Common myeloid progenitor, CD34-positive (primary cell): Measurements from ENCODE around the gene MTHFD1.
"Not testable (repeated sequence)": the region's sequence is repeated elsewhere in the genome, so short reads cannot be mapped to it uniquely, and the experiment has no call there.

Source experiments
- CTCF ChIA-PET: fragments of 350-600 bp; sonication (Branson Sonifier 250); formaldehyde crosslinking; loops from one replicate; lab custom pipeline; 2021; ENCODE audit warnings: antibody characterized with exemption; lab: Charles Lee
- POLR2A ChIA-PET: fragments of 350-600 bp; sonication (Branson Sonifier 250); formaldehyde crosslinking; loops from one replicate; lab custom pipeline; 2021; ENCODE audit warnings: antibody characterized with exemption; lab: Charles Lee
- DNase-seq, 3 donors: peaks; one replicate each; pipeline versions ENCODE4 v3.0.0 to v3.0.0-alpha.2; 2013
- H3K27ac ChIP-seq, 2 experiments: 1 replicate in 1 of 2; 2 replicates in 1 of 2; pipeline ENCODE4 v1.7.0; 2013; ENCODE audit warnings: inconsistent platforms in 2 of 2, low read length in 2 of 2, mild to moderate bottlenecking in 2 of 2, low read depth in 1 of 2, moderate library complexity in 1 of 2; ENCODE audit not compliant: severe bottlenecking in 2 of 2, insufficient read depth in 1 of 2, poor library complexity in 1 of 2
- H3K27me3 ChIP-seq, 5 experiments: replicated peaks in 2 of 5; 1 replicate in 3 of 5; 2 replicates in 2 of 5; pipeline versions ENCODE4 v1.6.1 to v1.7.0; 2013; ENCODE audit warnings: low read length in 4 of 5, mild to moderate bottlenecking in 2 of 5, moderate library complexity in 2 of 5, inconsistent platforms in 1 of 5; ENCODE audit not compliant: insufficient read depth in 5 of 5, control insufficient read depth in 4 of 5
- H3K36me3 ChIP-seq, 4 experiments: 1 replicate in 2 of 4; 2 replicates in 2 of 4; pipeline versions ENCODE4 v1.6.1 to v1.7.0; 2013; ENCODE audit warnings: low read length in 3 of 4, control low read depth in 1 of 4, mild to moderate bottlenecking in 1 of 4; ENCODE audit not compliant: control insufficient read depth in 4 of 4, insufficient read depth in 4 of 4
- H3K4me1 ChIP-seq, 4 experiments: 1 replicate in 3 of 4; 2 replicates in 1 of 4; pipeline versions ENCODE4 v1.6.1 to v1.7.1; 2013; ENCODE audit warnings: low read length in 3 of 4, mild to moderate bottlenecking in 3 of 4, control low read depth in 1 of 4, inconsistent platforms in 1 of 4, moderate library complexity in 1 of 4; ENCODE audit not compliant: control insufficient read depth in 4 of 4, insufficient read depth in 4 of 4; ENCODE audit errors: control extremely low read depth in 1 of 4
- H3K4me3 ChIP-seq, 7 experiments: 1 replicate in 4 of 7; 2 replicates in 3 of 7; pipeline versions ENCODE4 v1.5.1 to v1.7.0; 2013; ENCODE audit warnings: mild to moderate bottlenecking in 7 of 7, low read length in 6 of 7, moderate library complexity in 6 of 7, inconsistent platforms in 2 of 7, low read depth in 2 of 7, control low read depth in 1 of 7; ENCODE audit not compliant: insufficient read depth in 4 of 7, control insufficient read depth in 1 of 7; ENCODE audit errors: extremely low read depth in 1 of 7
- H3K9me3 ChIP-seq, 5 experiments: 1 replicate in 4 of 5; 2 replicates in 1 of 5; pipeline versions ENCODE4 v1.6.1 to v1.7.1; 2013; ENCODE audit warnings: low read length in 4 of 5, mild to moderate bottlenecking in 2 of 5, inconsistent platforms in 1 of 5, low read depth in 1 of 5, moderate library complexity in 1 of 5; ENCODE audit not compliant: control insufficient read depth in 4 of 5, insufficient read depth in 2 of 5; ENCODE audit errors: control extremely low read depth in 1 of 5
- WGBS: methylation state at CpG from one replicate; pipeline ENCODE4 v1.1.5; 2013; ENCODE audit not compliant: insufficient coverage; 5-methylcytosine and 5-hydroxymethylcytosine counted together

Gene MTHFD1

GRCh38 chr14:64364907-64365306 lies 23.2 kb upstream of the MTHFD1 start:
- POLR2A ChIA-PET, result interaction anchor here (0.6 kb wide), 1 partner anchor 63 kb away, joined by 10 read pairs; no protein-coding TSS in a partner anchor
- Histone ChIP-seq H3K4me1 (no peaks in the 10 kb centered on the region), H3K9me3 (no peaks in the 10 kb centered on the region), H3K4me3 (no peak overlapping the region), H3K36me3 (no peaks in the 10 kb centered on the region), H3K27ac (no peak overlapping the region), H3K27me3 (no peaks in the 10 kb centered on the region)
- CTCF ChIA-PET, result interaction anchor here (1.5 kb wide), 1 partner anchor 11 kb away, joined by 3 read pairs; no protein-coding TSS in a partner anchor
- 78% methylated on average over 1 of the region's 3 CpGs for WGBS
- DNase-seq, result no peak

GRCh38 chr14:64365358-64365889 lies 22.7 kb upstream of the MTHFD1 start:
- H3K4me1 ChIP-seq, H3K4me3 ChIP-seq, H3K9me3 ChIP-seq, H3K27me3 ChIP-seq, H3K36me3 ChIP-seq, H3K27ac ChIP-seq, DNase-seq: not testable (repeated sequence)
- WGBS, result 100% methylated on average over 7 of the region's 9 CpGs
- POLR2A ChIA-PET, result interaction anchor here (0.6 kb wide), 1 partner anchor 64 kb away, joined by 10 read pairs; no protein-coding TSS in a partner anchor
- CTCF ChIA-PET, result interaction anchor here (1.5 kb wide), 1 partner anchor 12 kb away, joined by 3 read pairs; no protein-coding TSS in a partner anchor

GRCh38 chr14:64369201-64369600 lies 19.0 kb upstream of the MTHFD1 start:
- ChIA-PET POLR2A (interaction anchor here (0.5 to 0.6 kb wide), 2 partner anchors 94 to 724 kb away, joined by 3 to 8 read pairs; no protein-coding TSS in a partner anchor), CTCF (no interaction called here)
- Histone ChIP-seq H3K9me3 (no peaks in the 10 kb centered on the region), H3K4me3 (no peak overlapping the region), H3K36me3 (no peaks in the 10 kb centered on the region), H3K27ac (no peak overlapping the region), H3K4me1 (no peaks in the 10 kb centered on the region), H3K27me3 (no peaks in the 10 kb centered on the region)
- no CpG with 5 or more reads among the region's 2 CpGs for WGBS
- no peak for DNase-seq

GRCh38 chr14:64387232-64387781 lies 846 bp upstream of the MTHFD1 start:
- peak overlapping the region; percentile 84 to 99 (median 90) for H3K4me3 ChIP-seq
- no peak for DNase-seq

GRCh38 chr14:64388533-64389285 lies 556 bp downstream of the MTHFD1 start:
- POLR2A ChIA-PET, result no interaction called here
- CTCF ChIA-PET, result no interaction called here
- no peaks in the 10 kb centered on the region for H3K9me3 ChIP-seq

More at GRCh38 chr14:64387232-64387781, 846 bp upstream of the MTHFD1 start:
- H3K9me3 ChIP-seq, result no peaks in the 10 kb centered on the region
- POLR2A ChIA-PET, result interaction anchor here (0.8 to 1.1 kb wide), 3 partner anchors 9 to 139 kb away, joined by 3 read pairs; partner anchors contain the start of gene ZBTB1
- peak overlapping the region; percentile 61 to 92 for H3K27ac ChIP-seq
- 7% methylated on average over 23 of the region's 28 CpGs for whole genome bisulfite sequencing
- CTCF ChIA-PET, result interaction anchor here (0.6 to 1.2 kb wide), 5 partner anchors 9 to 80 kb away, joined by 3 to 4 read pairs (median 3); no protein-coding TSS in a partner anchor
- no peaks in the 10 kb centered on the region for H3K27me3 ChIP-seq
- H3K36me3 ChIP-seq, result peaks cover 0 to 15% (median under 1%) of the 10 kb centered on the region in 4 experiments
- H3K4me1 ChIP-seq, result peaks cover 6 to 30% (median 22%) of the 10 kb centered on the region in 4 experiments

GRCh38 chr14:64391113-64391725 lies 3.1 kb downstream of the MTHFD1 start:
- Histone ChIP-seq H3K9me3 (no peaks in the 10 kb centered on the region), H3K27me3 (no peaks in the 10 kb centered on the region), H3K36me3 (peaks cover 0 to 27% (median 2%) of the 10 kb centered on the region in 4 experiments), H3K4me3 (no peak overlapping the region), H3K4me1 (peaks cover 6 to 30% (median 24%) of the 10 kb centered on the region in 4 experiments), H3K27ac (no peak overlapping the region)
- ChIA-PET POLR2A (no interaction called here), CTCF (interaction anchor here (1.5 kb wide), 1 partner anchor 39 kb away, joined by 4 read pairs; no protein-coding TSS in a partner anchor)
- DNase-seq, result no peak
- WGBS, result 95% methylated on average over 10 of the region's 12 CpGs

More at GRCh38 chr14:64388533-64389285, 556 bp downstream of the MTHFD1 start:
- 2% methylated on average over 14 of the region's 18 CpGs for WGBS
- H3K27ac ChIP-seq, result peak overlapping the region; percentile 58 to 81
- no peak for DNase-seq
- peaks cover 6 to 30% (median 22%) of the 10 kb centered on the region in 4 experiments for H3K4me1 ChIP-seq
- peak overlapping the region; percentile 84 to 99 (median 90) for H3K4me3 ChIP-seq
- H3K27me3 ChIP-seq, result no peaks in the 10 kb centered on the region
- peaks cover 0 to 21% (median 2%) of the 10 kb centered on the region in 4 experiments for H3K36me3 ChIP-seq
